Epidermal melanocyte (primary cell): ENCODE measurements around the gene CD276.
"Not testable (repeated sequence)": the region's sequence is repeated elsewhere in the genome, so short reads cannot be mapped to it uniquely, and the experiment has no call there.

Experiments used
- DNase-seq: peaks from one replicate; pipeline ENCODE4 v3.0.0; 2011; ENCODE audit warnings: low spot score; ENCODE audit not compliant: insufficient read length

The CD276 gene

DNA sequence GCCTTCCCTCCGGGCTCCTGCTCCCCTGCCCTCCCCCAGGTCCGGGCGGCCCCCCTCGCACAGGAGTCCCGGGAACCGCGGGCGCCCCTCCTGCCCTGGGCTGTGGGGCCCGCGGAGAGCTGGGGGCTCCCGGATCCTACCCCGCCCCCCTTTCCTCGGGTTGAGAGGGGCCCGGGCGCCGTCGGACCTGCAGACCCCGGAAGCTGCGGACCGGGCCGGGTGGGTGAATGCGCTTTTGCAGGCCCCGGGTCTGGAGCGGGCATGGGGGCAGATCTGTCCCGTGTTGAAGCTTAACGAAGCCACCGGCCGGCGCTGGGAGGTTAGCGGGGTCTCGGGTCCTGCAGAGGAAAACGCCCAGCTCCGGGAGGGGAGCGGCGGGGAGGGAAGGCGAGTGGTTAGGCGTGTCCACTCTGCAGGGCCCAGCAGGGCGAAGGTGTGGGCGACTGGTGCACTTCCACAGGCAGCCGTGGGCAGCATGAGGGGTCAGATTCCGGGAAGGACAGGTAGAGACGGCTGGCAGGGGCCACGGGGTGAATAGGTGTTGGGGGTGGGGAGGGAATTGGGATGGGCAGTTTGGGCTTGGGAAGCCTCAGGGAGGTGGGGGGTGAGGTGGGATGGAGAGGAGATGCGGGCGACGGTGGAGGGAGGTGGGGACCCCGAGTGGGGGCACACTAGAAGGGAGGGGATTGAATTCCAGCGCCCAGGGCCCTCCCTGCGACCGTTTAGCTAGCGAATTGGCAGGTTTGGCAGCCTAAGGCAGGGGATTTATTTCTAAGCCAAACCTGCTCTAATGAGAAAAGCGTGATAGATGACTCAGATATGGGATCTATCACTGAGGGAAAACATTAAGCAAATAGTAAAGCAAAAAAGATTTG is 635 bp downstream of the CD276 start:
- DNase-seq = no peak

DNA sequence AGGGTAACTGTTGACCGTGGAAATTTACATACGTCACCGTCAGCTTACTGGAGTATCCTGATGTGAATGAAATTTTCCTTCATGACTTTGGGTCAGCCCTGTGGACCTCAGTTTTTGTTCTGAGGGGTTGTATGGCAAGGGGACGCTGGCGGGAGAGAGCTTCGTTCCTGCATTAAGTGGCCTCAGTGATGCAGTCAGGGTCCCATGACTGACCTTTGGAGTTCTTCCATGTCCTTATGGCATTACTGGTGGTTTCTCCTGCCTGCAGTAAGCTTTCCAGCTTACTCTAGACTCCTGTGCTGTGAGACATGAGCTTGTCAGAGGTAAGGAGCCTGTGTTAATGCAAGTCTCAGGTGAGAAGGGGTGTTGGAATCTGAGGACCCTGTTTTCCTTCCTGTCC is 1.8 kb downstream of the CD276 start:
- DNase-seq = no peak

- no peak for DNase-seq
Observed at GRCh38 chr15:73686781-73687256, 2.6 kb downstream of the CD276 start.

GRCh38 chr15:73687351-73687750 is 3.2 kb downstream of the CD276 start:
- no peak for DNase-seq

- no peak for DNase-seq
Observed at GRCh38 chr15:73688455-73688854, 4.3 kb downstream of the CD276 start.

GRCh38 chr15:73691396-73691795 is 7.2 kb downstream of the CD276 start:
- DNase-seq = peak; percentile 59

DNA sequence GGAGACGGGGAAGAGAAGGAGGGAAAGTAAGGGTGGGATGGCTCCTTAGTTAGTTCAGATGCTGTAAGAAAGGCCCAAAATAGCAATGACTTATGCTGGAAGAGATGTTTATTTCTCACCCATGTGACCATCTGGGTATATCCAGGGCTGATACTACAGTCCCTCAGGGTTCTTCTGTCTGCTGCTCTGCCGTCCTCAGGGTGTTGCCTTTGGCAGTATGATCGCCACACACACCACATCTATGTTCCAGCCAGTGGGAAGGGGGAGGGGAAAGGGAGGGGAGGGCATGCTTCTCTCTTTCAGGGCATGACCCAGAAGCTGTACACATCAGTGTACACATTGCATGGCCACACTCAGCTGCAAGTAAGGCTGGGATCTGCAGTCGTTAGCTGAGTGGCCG is 10.2 kb downstream of the CD276 start:
- no peak for DNase-seq

DNA sequence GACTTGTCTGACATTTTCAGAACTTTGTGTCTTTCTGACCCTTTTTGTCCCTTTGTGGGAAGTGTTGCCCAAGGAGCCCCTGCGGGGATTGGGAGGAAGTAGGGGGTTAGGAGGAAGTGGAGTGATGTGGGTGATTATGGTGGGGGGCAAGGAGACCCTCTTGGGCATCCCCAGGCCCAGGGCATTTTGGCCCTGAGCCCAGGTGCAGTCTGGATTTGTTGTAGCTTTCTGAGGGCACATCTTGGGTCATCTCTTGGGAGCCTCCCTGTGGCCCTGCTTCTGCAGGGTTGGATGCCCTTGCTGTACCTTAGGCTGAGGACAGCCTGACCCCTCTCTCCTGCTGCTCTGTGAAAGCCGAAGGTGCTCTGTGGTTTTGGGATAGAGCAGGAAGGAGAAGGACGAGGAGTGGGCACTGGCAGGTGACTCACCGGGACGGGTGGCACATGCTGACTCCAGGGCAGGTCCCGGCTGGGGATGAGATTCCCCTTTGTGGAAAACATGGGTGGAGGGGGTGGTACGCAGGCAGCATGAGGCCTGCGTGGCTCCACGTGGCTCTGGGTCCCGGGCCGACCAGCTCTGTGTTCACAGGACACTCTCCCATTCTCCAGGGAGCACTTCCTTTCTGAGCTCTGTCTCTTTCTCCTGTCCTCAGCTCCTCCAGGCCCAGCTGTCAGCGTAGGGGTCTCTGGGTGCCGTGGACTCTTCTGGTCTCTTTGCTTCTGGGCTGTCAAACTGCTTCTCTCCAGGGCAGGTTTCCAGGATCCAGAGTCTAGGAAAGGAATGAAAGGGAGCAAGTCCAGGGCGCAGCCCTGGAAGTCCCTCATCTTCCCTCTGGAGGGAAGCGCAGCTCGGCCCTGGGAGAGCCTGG is 11.8 kb downstream of the CD276 start:
- no peak for DNase-seq

DNA sequence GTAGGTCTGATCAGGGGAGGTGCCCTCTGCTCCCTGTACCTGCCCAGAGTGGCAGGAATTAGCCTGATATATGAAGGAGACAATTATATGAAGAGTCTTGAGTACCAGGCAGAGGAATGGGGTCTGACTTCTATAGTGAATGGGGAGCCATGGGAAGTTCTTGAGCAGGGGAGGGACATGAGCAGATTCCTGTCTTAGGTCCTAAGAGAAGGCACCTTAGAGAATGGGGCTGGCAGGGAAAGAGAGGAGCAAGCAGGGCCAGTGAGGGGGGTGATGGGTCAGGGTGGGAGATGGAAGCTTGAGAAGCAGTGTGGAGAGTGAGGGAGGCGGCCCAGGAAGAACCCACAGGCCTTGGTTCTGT is 12.4 kb downstream of the CD276 start:
- no peak for DNase-seq

DNA sequence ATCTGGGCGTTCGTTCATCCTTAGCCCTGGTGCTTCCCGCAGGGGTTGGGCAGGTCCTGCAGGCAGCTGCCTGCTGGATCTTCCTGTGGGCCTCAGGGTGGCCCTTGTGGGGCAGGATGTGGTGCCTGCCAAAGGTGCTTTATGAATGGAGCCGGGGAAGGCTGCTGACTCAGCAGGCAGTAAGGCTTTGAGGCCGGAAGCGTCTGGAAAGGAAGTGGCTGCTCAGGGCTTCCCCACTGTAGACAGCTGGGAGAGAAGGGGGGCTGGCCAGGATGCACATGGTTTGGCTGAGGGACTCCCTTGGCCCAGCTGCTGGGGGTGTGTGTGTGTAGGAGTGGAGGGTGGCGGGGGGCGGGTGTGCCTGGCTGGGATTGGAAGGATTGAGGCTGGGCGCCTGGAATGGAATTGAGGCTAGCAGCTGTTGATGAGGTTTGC is 12.9 kb downstream of the CD276 start:
- peak; percentile 56 for DNase-seq

DNA sequence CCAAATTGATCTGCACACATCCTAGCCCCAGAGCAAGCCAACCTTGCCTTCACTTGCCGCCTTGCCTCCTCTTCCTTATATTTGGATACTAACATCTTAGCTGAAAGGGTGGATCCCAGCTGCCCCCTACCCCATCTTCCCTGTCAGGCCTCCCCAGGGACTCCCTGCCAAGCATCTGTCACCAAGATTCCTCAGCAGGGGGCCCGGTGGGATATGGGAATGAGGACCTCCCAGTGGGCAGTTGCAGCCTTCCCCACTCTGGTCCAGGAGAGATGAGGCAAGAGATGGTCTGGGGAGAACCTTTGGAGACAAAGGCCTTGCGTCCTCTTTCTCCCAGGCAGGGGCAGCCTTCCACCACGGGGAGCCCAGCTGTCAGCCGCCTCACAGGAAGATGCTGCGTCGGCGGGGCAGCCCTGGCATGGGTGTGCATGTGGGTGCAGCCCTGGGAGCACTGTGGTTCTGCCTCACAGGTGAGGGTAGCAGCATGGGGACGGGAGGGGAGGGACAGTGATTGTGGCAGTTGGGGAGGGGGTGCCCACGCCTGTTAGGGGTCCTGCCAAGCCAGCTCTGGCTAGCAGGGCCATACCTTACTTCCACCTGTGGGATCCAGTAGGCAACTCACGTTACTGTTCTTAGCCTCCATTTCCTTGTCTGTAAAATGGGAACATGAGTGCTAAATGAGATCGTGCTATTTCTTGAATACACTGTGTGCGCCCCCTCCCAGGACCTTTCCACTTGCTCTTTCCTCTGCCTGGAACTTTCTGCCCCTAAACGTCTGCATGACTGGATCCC is 15.3 kb downstream of the CD276 start:
- no peak for DNase-seq

- peak; percentile 61 for DNase-seq
Observed at GRCh38 chr15:73700041-73700842, 16.1 kb downstream of the CD276 start.

DNA sequence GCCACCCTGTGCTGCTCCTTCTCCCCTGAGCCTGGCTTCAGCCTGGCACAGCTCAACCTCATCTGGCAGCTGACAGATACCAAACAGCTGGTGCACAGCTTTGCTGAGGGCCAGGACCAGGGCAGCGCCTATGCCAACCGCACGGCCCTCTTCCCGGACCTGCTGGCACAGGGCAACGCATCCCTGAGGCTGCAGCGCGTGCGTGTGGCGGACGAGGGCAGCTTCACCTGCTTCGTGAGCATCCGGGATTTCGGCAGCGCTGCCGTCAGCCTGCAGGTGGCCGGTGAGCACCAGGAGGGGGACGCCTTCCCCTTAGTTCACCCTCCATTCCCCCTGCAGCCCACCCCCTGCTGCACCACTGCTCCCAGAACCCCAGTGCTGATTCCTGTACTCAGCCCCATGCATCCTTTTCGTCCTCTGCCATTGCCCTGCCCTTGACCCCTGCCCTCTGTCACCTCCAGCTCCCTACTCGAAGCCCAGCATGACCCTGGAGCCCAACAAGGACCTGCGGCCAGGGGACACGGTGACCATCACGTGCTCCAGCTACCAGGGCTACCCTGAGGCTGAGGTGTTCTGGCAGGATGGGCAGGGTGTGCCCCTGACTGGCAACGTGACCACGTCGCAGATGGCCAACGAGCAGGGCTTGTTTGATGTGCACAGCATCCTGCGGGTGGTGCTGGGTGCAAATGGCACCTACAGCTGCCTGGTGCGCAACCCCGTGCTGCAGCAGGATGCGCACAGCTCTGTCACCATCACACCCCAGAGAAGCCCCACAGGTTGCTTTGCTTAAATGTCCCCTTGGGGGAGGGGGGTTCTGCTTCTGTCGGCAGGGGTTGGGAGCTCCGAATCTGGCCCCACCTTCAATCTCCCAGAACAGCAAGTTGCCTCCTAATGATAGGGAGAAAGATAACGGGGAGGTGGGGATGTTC is 18.4 kb downstream of the CD276 start:
- DNase-seq = not testable (repeated sequence)

DNA sequence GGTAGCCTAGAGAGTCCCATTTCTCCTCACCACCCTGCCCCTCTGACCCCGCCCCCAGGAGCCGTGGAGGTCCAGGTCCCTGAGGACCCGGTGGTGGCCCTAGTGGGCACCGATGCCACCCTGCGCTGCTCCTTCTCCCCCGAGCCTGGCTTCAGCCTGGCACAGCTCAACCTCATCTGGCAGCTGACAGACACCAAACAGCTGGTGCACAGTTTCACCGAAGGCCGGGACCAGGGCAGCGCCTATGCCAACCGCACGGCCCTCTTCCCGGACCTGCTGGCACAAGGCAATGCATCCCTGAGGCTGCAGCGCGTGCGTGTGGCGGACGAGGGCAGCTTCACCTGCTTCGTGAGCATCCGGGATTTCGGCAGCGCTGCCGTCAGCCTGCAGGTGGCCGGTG is 19.4 kb downstream of the CD276 start:
- not testable (repeated sequence) for DNase-seq

GRCh38 chr15:73704142-73704868 is 20.1 kb downstream of the CD276 start:
- DNase-seq = not testable (repeated sequence)

- no peak for DNase-seq
Observed at GRCh38 chr15:73704869-73705645, 20.9 kb downstream of the CD276 start.

- DNase-seq = no peak
Observed at GRCh38 chr15:73708691-73709090, 24.5 kb downstream of the CD276 start.

DNA sequence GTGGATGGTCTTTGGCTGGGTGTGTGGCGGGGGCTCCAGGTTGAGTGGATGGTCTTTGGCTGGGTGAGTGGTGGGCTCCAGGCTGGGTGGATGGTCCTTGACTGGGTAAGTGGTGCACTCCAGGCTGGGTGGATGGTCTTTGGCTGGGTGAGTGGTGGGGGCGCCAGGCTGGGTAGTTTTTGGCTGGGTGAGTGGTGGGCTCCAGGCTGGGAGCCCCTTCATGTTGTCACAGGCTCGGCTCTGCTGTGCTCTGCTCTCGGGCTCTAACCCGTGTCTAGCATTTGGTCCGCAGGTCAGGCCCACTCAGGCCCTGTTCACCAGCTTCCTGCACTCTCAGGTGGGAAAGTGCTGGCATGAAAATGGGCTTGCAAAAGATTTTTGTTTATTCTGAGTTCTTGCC is 25.1 kb downstream of the CD276 start:
- DNase-seq = no peak
